Heart right ventricle (tissue), 16 donors: ENCODE measurements around the gene CALCOCO2. TPM values are rescaled to one million over a fixed set of nuclear protein-coding genes. Genes with fewer than 3 reads are reported as not detected.
"Not testable (repeated sequence)": the region's sequence is repeated elsewhere in the genome, so short reads cannot be mapped to it uniquely, and the experiment has no call there.

Source experiments
- ATAC-seq, 8 donors: fragments of 200-7000 bp; cut with Tn5 transposase; one replicate each; pipeline ENCODE4 v1.9.1; 2020; ENCODE audit warnings: mild to moderate bottlenecking in 8 of 8, moderate library complexity in 8 of 8, moderate number of reproducible peaks in 1 of 8
- DNase-seq, 2 donors: peaks; one replicate each; pipeline ENCODE4 v3.0.0-alpha.2; 2020
- H3K27ac ChIP-seq, 10 donors: fragments of 200-600 bp; sonication (generic) in 2 of 10; one replicate each; pipeline versions ENCODE4 v1.5.0 to v1.8.0; 2020 to 2022; ENCODE audit warnings: mild to moderate bottlenecking in 3 of 10
- H3K27me3 ChIP-seq, 7 donors: fragments of 200-600 bp; one replicate each; pipeline ENCODE4 v1.8.0; 2021 to 2022; ENCODE audit warnings: mild to moderate bottlenecking in 2 of 7
- H3K36me3 ChIP-seq, 9 donors: fragments of 200-600 bp; sonication (generic) in 1 of 9; one replicate each; pipeline versions ENCODE4 v1.5.0 to v1.8.0; 2020 to 2022; ENCODE audit warnings: mild to moderate bottlenecking in 2 of 9
- H3K4me1 ChIP-seq, 9 donors: fragments of 200-600 bp; sonication (generic) in 1 of 9; one replicate each; pipeline versions ENCODE4 v1.5.0 to v1.8.0; 2020 to 2022; ENCODE audit warnings: mild to moderate bottlenecking in 4 of 9
- H3K4me3 ChIP-seq, 10 donors: fragments of 200-600 bp; sonication (generic) in 2 of 10; one replicate each; pipeline versions ENCODE4 v1.5.0 to v1.8.0; 2020 to 2022; ENCODE audit warnings: mild to moderate bottlenecking in 7 of 10, moderate library complexity in 2 of 10
- H3K9me3 ChIP-seq, 11 donors: fragments of 200-600 bp in 10 of 11; sonication (generic) in 2 of 11; one replicate each; pipeline versions ENCODE4 v1.5.0 to v1.8.0; 2013 to 2022; ENCODE audit warnings: mild to moderate bottlenecking in 2 of 11, control low read depth in 1 of 11, moderate library complexity in 1 of 11
- WGBS, 2 donors: extraction: QIAGEN DNeasy Blood & Tissue Kit; methylation state at CpG; one replicate each; pipeline ENCODE4 v1.1.7; 2013; ENCODE audit warnings: inconsistent platforms in 1 of 2; 5-methylcytosine and 5-hydroxymethylcytosine counted together
- intact Hi-C, 10 donors: fragments of 100-400 bp; cut with DNase I; formaldehyde crosslinking; loops; one replicate each; pipeline versions ENCODE4 v1.11.1 to v1.14.2; 2022
- polyA plus RNA-seq, 2 donors: library from polyadenylated mRNA; stranded (reverse); fragments of 200-250 nt; gene quantifications; one replicate each; pipeline ENCODE4 v1.2.3, GENCODE V29; 2013
- total RNA-seq, 10 donors: library from RNA; stranded (reverse); fragmentation: NEBNext Ultra II Directional in 3 of 10; extraction: Animal tissue kit (Norgen Biotek cat#: 25700) in 3 of 10; gene quantifications; one replicate each; pipeline versions ENCODE4 v1.2.1 to v1.2.4, GENCODE V29; 2021 to 2023
- TF ChIP-seq, protein P1 (sequence below), 9 donors: fragments of 200-600 bp; sonication (generic) in 2 of 9; IDR thresholded peaks; one replicate each; pipeline versions ENCODE4 v1.5.0 to v1.8.0; 2021 to 2022; ENCODE audit warnings: antibody characterized with exemption in 9 of 9, mild to moderate bottlenecking in 5 of 9, moderate library complexity in 1 of 9
- donor health status: Arrhythmogenic right ventricular cardiomyopathy.
- donor health status: ischemic (EF 13 %, LVEDD 7.1; RV severe dilation, severe dysfunction).
- donor health status: healthy with polysubstance abuse.
- donor health status: DM: no; HTN: yes; CAD: no.
- donor health status: DM: no; HTN: no; CAD: no.
- donor health status: ischemic (EF 25% LVEDD 6.9; RV normal size, moderate dysfunction).
- donor health status: ischemic (EF 25% LVEDD 5.7; RV mildly dilated, moderate dysfunction).
- donor health status: healthy.
- donor health status: DM: yes; HTN: yes; CAD: no.
- donor health status: Ischemic cardiomyopathy.
- donor health status: ischemic (EF 35%, LVEDD 5.7; RV mildly dilated, moderate dysfunction).
- donor health status: nonischemic (EF 11% LVEDD 7.7; RV severe dilation, severe dysfunction).
- donor health status: DM: yes; HTN: yes; CAD: no.
- donor health status: PGD.
- donor health status: ischemic (EF 29% LVEDD 5.4; RV normal size, mild dysfunction).
- donor health status: nonischemic (EF 23%, LVEDD 6.1; RV moderate dilation, normal function).

The CALCOCO2 gene
- total and polyA plus RNA-seq, 12 donors, result 79.7 to 412 (median 247) TPM

DNA sequence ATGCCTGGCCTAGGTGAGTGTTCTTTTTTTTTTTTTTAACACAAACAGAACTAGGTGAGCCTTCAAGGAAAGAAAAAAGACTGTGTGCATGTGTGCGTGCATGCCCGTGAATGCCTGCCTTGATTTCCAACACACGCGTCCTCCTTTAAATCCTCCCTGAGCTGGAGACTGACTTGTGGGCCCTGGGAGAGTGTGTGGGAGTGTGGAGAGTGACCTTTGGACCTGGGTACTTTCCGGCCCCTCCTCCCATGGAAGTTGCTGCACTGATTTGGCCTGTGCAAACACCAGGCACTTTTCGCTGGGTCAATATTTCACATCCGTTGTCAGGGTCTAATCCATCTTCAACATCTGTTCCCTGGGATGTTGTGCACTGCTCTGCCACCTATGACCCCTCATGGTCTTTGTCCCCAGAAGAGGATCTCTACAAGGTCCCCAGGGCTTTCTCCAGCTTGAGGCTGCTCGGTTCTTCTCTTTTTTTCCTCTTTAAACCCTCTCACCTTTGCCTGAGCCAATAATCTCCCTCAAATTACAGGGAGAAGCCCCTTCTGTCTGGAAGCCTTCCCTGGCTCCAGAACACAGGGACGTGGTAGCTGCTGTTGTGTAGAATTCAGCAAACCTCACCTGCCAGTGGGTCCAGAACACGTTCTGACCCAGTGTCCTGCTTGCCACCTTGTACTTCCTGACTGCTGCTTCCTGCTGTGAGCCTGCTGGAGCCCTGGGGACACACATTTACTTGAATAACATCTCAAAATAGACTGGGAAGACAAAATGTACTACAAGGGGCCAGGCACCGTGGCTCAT, 40.9 kb downstream of the CALCOCO2 start:
- peaks cover 3 to 51% (median 38%) of the 10 kb centered on the region in 9 donors for H3K4me1 ChIP-seq

GRCh38 chr17:48872409-48872808, 41.6 kb downstream of the CALCOCO2 start:
- not testable (repeated sequence) for ATAC-seq, H3K9me3 ChIP-seq, DNase-seq, H3K27me3 ChIP-seq, H3K36me3 ChIP-seq, H3K4me3 ChIP-seq
- peak overlapping the region; percentile 32 to 82 (median 75) for H3K27ac ChIP-seq
- intact Hi-C loops, result loop anchor here in 5 of 10 donors (2.0 to 10.0 kb wide), 3 partner anchors 32 to 148 kb away; partner anchors contain the start of genes CALCOCO2 (in 3 of the 5), HOXB13 (in 2 of the 5), PRAC1 (in 2 of the 5) and PRAC2 (in 2 of the 5)
- H3K4me1 ChIP-seq, result peaks cover 3 to 57% (median 38%) of the 10 kb centered on the region in 9 donors
- 78 to 90% methylated on average over 3 of the region's 3 CpGs for WGBS, 2 donors

More for the DNA sequence above, 40.9 kb downstream of the CALCOCO2 start:
- Histone ChIP-seq H3K27me3 (no peaks in the 10 kb centered on the region), H3K4me3 (no peak overlapping the region), H3K9me3 (no peaks in the 10 kb centered on the region), H3K36me3 (peaks cover 0 to 5% (median 0%) of the 10 kb centered on the region in 9 donors), H3K27ac (peak overlapping the region; percentile 32 to 82 (median 75))
- intact Hi-C loops, result loop anchor here in 5 of 10 donors (2.0 to 10.0 kb wide), 3 partner anchors 31 to 147 kb away; partner anchors contain the start of genes CALCOCO2 (in 3 of the 5), HOXB13 (in 2 of the 5), PRAC1 (in 2 of the 5) and PRAC2 (in 2 of the 5)
- ATAC-seq (peak; percentile 53 to 80 (median 72)), DNase-seq (peak; percentile 33 to 52)
- WGBS, 2 donors, result 42 to 51% methylated on average over 11 of the region's 11 CpGs
- TF ChIP-seq, protein P1, sequence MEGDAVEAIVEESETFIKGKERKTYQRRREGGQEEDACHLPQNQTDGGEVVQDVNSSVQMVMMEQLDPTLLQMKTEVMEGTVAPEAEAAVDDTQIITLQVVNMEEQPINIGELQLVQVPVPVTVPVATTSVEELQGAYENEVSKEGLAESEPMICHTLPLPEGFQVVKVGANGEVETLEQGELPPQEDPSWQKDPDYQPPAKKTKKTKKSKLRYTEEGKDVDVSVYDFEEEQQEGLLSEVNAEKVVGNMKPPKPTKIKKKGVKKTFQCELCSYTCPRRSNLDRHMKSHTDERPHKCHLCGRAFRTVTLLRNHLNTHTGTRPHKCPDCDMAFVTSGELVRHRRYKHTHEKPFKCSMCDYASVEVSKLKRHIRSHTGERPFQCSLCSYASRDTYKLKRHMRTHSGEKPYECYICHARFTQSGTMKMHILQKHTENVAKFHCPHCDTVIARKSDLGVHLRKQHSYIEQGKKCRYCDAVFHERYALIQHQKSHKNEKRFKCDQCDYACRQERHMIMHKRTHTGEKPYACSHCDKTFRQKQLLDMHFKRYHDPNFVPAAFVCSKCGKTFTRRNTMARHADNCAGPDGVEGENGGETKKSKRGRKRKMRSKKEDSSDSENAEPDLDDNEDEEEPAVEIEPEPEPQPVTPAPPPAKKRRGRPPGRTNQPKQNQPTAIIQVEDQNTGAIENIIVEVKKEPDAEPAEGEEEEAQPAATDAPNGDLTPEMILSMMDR (IDR thresholded peaks at IDR 0.05), result no peak

- peak in 1 of 2 donors; percentile 40 for DNase-seq
- intact Hi-C loops, result loop anchor here in 5 of 10 donors (2.0 to 10.0 kb wide), 3 partner anchors 32 to 148 kb away; partner anchors contain the start of genes CALCOCO2 (in 3 of the 5), HOXB13 (in 2 of the 5), PRAC1 (in 2 of the 5) and PRAC2 (in 2 of the 5)
- WGBS, 2 donors, result 37 to 50% methylated on average over 1 of the region's 1 CpG
- Histone ChIP-seq H3K27ac (peak overlapping the region; percentile 41 to 82 (median 75)), H3K4me1 (peaks cover 3 to 62% (median 38%) of the 10 kb centered on the region in 9 donors), H3K9me3 (no peaks in the 10 kb centered on the region), H3K27me3 (no peaks in the 10 kb centered on the region), H3K36me3 (no peaks in the 10 kb centered on the region), H3K4me3 (no peak overlapping the region)
- peak; percentile 54 to 73 (median 64) for ATAC-seq
- TF ChIP-seq, protein P1 (IDR thresholded peaks at IDR 0.05), result no peak
Observed at GRCh38 chr17:48873209-48873608, 42.4 kb downstream of the CALCOCO2 start.

- TF ChIP-seq, protein P1 (IDR thresholded peaks at IDR 0.05), result no peak
- intact Hi-C loops, result loop anchor here in 5 of 10 donors (2.0 to 10.0 kb wide), 3 partner anchors 33 to 149 kb away; partner anchors contain the start of genes CALCOCO2 (in 3 of the 5), HOXB13 (in 2 of the 5), PRAC1 (in 2 of the 5) and PRAC2 (in 2 of the 5)
- H3K36me3 ChIP-seq, result no peaks in the 10 kb centered on the region
- peak overlapping the region in 9 of 10 donors; percentile 41 to 82 (median 78) for H3K27ac ChIP-seq
- H3K4me1 ChIP-seq, result peaks cover 3 to 62% (median 38%) of the 10 kb centered on the region in 9 donors
- DNase-seq, result no peak
- peak in 1 of 8 donors; percentile 6 for ATAC-seq
- no peak overlapping the region for H3K4me3 ChIP-seq
- no peaks in the 10 kb centered on the region for H3K9me3 ChIP-seq
- H3K27me3 ChIP-seq, result no peaks in the 10 kb centered on the region
- 50 to 53% methylated on average over 5 of the region's 5 CpGs for WGBS, 2 donors
Observed at GRCh38 chr17:48873696-48874443, 43.0 kb downstream of the CALCOCO2 start.
